Measurements from ENCODE around the gene ANKRD52. TPM values are rescaled to one million over a fixed set of nuclear protein-coding genes. Genes with fewer than 3 reads are reported as not detected.
A peak's percentile ranks its signal among the peaks of the same experiment; 100 is the strongest.

Gene ANKRD52
- total and polyA plus RNA-seq, 2 experiments from 2014 or later: 20.3 to 25.2 TPM

DNA sequence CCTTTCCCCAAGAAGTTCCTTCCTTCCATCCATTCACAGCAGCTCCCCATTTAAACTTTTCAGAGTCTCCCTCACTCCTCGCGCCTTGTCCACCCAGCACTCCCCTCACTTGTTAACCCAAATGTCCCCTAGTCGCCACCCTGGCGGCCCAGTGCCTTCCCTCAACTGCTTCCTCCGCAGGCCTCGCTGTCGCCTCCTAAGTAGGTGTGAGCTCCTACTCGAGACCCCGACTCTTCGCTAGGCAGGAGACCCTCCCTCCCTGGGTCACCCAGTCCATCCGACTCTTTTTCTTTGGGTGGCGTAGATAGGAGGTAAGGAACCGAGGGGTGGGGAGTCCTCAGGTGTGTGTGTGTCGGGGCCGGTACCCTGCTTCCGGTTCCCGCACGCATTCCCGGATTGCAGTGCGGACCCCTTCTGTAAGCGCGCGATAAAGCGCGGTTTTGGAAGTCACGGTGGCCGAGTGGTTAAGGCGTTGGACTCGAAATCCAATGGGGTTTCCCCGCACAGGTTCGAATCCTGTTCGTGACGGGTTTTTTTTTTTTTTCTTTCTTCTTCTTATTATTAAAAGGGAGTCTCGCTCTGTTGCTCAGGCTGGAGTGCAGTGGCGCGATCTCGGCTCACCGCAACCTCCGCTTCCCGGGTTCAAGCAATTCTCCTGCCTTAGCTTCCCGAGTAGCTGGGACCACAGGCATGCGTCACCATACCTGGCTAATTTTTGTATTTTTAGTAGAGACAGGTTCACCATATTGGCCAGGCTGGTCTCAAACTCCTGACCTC, 68.1 kb downstream of the ANKRD52 start:
- Histone ChIP-seq H3K27me3 (ENCODE audit: insufficient read depth) (no peaks in the 10 kb centered on the region), H3K36me3 (ENCODE audit: insufficient read depth) (peaks cover 15% of the 10 kb centered on the region; the same call in 1 of the 2 replicates), H3F3A (replicated peaks; ENCODE audit: low read depth) (peaks cover 16% of the 10 kb centered on the region; the same call in 1 of the 2 replicates), H3K27ac (ENCODE audit: low read depth) (peak overlapping the region; percentile 100), H3K79me2 (replicated peaks; ENCODE audit: insufficient read depth) (peaks cover 35% of the 10 kb centered on the region), H4K20me1 (replicated peaks; ENCODE audit: insufficient read depth) (peaks cover 13% of the 10 kb centered on the region), H3K9me2 (ENCODE audit: insufficient read depth) (no peaks in the 10 kb centered on the region), H3K4me1 (ENCODE audit: insufficient read depth) (peaks cover 12% of the 10 kb centered on the region), H3K4me2 (peak overlapping the region; percentile 97), H3K4me3 (peak overlapping the region; percentile 100), H2AFZ (peak overlapping the region; percentile 97)
- Mint-ChIP-seq H3K27me3 (ENCODE audit: insufficient read depth, low read depth, poor library complexity) (peaks cover 15% of the 10 kb centered on the region), H3K4me3 (peak overlapping the region; percentile 99), H3K36me3 (ENCODE audit: low read depth) (peaks cover 50% of the 10 kb centered on the region), H3K9me3 (peaks cover 6% of the 10 kb centered on the region; the same call in 2 of the 3 replicates), H3K27ac (peak overlapping the region; percentile 98), H3K4me1 (peaks cover 29% of the 10 kb centered on the region)
- TF ChIP-seq CTCF (conservative IDR thresholded peaks at IDR 0.05; ENCODE audit: low read depth in 2 of 2) (peak in 1 of 2 experiments; percentile 2; a peak in 1 of 4 replicates), STAT1 (IDR thresholded peaks at IDR 0.05; ENCODE audit: unreplicated experiment) (no peak), EZH2phosphoT487 (IDR thresholded peaks at IDR 0.05; ENCODE audit: unreplicated experiment) (no peak), NANOG (IDR thresholded peaks at IDR 0.05; ENCODE audit: borderline replicate concordance) (no peak; the same call in 1 of the 2 replicates), POLR2AphosphoS5 (IDR thresholded peaks at IDR 0.05; ENCODE audit: low read depth) (no peak), JUNB (IDR thresholded peaks at IDR 0.05; ENCODE audit: unreplicated experiment) (no peak), ETS1 (IDR thresholded peaks at IDR 0.05) (peak; percentile 76), ZNF114 (CRISPR knock-in tag; IDR thresholded peaks at IDR 0.05) (no peak), EZH2 (IDR thresholded peaks at IDR 0.05; ENCODE audit: low read depth, unreplicated experiment) (no peak), CREB1 (CRISPR knock-in tag; IDR thresholded peaks at IDR 0.05; ENCODE audit: low read depth) (peak; percentile 37; the same call in 1 of the 2 replicates), REST (IDR thresholded peaks at IDR 0.05; ENCODE audit: unreplicated experiment) (no peak), ZNF331 (CRISPR knock-in tag; IDR thresholded peaks at IDR 0.05; ENCODE audit: low read depth) (no peak)
- TF ChIP-seq, protein P1, sequence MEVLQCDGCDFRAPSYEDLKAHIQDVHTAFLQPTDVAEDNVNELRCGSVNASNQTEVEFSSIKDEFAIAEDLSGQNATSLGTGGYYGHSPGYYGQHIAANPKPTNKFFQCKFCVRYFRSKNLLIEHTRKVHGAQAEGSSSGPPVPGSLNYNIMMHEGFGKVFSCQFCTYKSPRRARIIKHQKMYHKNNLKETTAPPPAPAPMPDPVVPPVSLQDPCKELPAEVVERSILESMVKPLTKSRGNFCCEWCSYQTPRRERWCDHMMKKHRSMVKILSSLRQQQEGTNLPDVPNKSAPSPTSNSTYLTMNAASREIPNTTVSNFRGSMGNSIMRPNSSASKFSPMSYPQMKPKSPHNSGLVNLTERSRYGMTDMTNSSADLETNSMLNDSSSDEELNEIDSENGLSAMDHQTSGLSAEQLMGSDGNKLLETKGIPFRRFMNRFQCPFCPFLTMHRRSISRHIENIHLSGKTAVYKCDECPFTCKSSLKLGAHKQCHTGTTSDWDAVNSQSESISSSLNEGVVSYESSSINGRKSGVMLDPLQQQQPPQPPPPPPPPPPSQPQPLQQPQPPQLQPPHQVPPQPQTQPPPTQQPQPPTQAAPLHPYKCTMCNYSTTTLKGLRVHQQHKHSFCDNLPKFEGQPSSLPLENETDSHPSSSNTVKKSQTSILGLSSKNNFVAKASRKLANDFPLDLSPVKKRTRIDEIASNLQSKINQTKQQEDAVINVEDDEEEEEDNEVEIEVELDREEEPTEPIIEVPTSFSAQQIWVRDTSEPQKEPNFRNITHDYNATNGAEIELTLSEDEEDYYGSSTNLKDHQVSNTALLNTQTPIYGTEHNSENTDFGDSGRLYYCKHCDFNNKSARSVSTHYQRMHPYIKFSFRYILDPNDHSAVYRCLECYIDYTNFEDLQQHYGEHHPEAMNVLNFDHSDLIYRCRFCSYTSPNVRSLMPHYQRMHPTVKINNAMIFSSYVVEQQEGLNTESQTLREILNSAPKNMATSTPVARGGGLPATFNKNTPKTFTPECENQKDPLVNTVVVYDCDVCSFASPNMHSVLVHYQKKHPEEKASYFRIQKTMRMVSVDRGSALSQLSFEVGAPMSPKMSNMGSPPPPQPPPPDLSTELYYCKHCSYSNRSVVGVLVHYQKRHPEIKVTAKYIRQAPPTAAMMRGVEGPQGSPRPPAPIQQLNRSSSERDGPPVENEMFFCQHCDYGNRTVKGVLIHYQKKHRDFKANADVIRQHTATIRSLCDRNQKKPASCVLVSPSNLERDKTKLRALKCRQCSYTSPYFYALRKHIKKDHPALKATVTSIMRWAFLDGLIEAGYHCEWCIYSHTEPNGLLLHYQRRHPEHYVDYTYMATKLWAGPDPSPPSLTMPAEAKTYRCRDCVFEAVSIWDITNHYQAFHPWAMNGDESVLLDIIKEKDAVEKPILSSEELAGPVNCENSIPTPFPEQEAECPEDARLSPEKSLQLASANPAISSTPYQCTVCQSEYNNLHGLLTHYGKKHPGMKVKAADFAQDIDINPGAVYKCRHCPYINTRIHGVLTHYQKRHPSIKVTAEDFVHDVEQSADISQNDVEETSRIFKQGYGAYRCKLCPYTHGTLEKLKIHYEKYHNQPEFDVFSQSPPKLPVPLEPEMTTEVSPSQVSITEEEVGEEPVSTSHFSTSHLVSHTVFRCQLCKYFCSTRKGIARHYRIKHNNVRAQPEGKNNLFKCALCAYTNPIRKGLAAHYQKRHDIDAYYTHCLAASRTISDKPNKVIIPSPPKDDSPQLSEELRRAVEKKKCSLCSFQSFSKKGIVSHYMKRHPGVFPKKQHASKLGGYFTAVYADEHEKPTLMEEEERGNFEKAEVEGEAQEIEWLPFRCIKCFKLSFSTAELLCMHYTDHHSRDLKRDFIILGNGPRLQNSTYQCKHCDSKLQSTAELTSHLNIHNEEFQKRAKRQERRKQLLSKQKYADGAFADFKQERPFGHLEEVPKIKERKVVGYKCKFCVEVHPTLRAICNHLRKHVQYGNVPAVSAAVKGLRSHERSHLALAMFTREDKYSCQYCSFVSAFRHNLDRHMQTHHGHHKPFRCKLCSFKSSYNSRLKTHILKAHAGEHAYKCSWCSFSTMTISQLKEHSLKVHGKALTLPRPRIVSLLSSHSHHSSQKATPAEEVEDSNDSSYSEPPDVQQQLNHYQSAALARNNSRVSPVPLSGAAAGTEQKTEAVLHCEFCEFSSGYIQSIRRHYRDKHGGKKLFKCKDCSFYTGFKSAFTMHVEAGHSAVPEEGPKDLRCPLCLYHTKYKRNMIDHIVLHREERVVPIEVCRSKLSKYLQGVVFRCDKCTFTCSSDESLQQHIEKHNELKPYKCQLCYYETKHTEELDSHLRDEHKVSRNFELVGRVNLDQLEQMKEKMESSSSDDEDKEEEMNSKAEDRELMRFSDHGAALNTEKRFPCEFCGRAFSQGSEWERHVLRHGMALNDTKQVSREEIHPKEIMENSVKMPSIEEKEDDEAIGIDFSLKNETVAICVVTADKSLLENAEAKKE (CRISPR knock-in tag; IDR thresholded peaks at IDR 0.05): no peak
- peak; percentile 71 for ATAC-seq
- DNase-seq (ENCODE audit: low spot score): peak; percentile 92
